ENCODE data around the gene CNGA2.

DNA sequence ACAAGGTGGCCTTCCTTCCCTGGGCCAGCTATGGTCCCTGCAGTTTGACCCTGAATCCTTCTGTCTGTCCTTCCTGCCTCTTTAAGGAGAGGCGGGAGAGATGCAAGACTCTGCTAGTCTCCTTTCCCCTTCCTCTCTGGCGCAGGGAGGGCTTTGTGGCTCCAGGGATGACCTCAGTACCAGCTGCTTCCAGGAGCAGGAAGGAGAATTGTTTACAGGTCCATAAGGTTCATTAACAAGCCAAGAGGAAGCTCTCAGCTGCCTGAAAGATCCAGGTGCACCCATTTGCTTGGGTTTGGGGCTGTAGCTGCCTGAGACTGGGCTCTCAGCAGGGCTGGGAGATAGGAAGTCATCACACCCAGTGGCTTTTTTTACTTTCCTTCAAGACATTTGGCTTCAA, 22.8 kb upstream of the CNGA2 start:
- TF ChIP-seq, protein P1, sequence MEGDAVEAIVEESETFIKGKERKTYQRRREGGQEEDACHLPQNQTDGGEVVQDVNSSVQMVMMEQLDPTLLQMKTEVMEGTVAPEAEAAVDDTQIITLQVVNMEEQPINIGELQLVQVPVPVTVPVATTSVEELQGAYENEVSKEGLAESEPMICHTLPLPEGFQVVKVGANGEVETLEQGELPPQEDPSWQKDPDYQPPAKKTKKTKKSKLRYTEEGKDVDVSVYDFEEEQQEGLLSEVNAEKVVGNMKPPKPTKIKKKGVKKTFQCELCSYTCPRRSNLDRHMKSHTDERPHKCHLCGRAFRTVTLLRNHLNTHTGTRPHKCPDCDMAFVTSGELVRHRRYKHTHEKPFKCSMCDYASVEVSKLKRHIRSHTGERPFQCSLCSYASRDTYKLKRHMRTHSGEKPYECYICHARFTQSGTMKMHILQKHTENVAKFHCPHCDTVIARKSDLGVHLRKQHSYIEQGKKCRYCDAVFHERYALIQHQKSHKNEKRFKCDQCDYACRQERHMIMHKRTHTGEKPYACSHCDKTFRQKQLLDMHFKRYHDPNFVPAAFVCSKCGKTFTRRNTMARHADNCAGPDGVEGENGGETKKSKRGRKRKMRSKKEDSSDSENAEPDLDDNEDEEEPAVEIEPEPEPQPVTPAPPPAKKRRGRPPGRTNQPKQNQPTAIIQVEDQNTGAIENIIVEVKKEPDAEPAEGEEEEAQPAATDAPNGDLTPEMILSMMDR (IDR thresholded peaks at IDR 0.05; ENCODE audit: insufficient read depth, low read depth, low read length), result no peak
- no peak for TF ChIP-seq EZH2 (IDR thresholded peaks at IDR 0.05; ENCODE audit: insufficient read depth, low read length)

All from astrocyte (in vitro differentiated cells and primary cell).